ENCODE data around the gene RAB44.

RAB44 gene

DNA sequence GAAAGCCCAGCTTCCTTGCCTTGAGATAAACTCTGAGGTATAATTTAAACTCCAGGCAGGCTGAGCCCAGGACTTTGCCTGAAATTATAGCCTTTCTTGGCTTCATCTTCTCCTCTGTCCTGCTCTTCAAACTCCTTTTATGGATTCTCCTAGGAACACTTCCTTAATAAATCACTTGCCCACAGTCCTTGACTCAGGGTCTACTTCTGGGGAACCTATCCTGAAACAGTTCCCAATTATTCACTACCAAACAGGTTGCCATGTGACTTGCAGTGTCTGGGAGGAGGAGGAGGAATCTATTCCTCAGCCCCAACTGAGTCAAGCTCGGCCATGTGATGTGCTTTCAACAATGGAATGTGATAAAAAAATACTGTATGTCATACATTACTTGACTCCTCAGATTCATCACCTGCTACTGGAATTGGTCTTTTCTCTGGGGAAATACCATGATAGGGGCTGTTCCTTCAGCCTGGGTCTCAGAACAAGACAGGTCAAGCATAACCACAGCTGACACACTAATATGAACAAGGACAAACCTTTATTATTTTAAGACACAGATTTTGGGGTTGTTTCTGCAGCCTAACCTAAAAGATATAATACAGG is 39.6 kb upstream of the RAB44 start:
- no peaks in the 10 kb centered on the region for H3K27me3 ChIP-seq (ENCODE audit: control insufficient read depth in 2 of 2, insufficient read depth in 2 of 2, low read length in 2 of 2)

DNA sequence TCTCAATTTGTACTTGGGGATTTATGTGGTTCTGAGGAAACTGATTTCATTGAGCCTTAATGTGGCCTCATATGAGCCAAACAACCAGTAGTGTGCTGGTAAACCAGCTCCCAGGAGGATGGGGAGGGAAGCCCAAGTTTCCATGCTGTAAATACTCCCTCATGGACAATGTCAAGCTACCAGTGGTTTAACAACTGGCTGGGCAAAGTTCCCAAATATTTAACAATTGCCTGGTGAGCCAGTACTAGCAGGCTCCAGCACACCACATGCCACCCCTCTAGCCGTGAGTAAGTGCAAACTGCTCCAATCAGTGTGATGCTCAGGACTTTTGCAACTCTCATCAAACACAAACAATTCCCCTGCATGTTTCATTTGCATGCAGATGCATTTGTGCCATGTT is 38.4 kb upstream of the RAB44 start:
- Histone ChIP-seq H3K4me3 (ENCODE audit: low read length in 2 of 2) (no peak overlapping the region), H3K36me3 (ENCODE audit: control insufficient read depth in 2 of 2, insufficient read depth in 2 of 2, low read length in 2 of 2) (no peaks in the 10 kb centered on the region), H3K4me1 (ENCODE audit: control insufficient read depth in 2 of 2, insufficient read depth in 2 of 2, low read length in 2 of 2) (peaks cover 7 to 19% of the 10 kb centered on the region in 2 donors), H3K9ac (ENCODE audit: low read depth in 1 of 2, low read length in 2 of 2) (no peak overlapping the region), H3K9me3 (ENCODE audit: control insufficient read depth in 2 of 2, low read length in 2 of 2) (no peaks in the 10 kb centered on the region), H3K27ac (ENCODE audit: low read depth in 2 of 2, low read length in 2 of 2) (no peak overlapping the region), H3K27me3 (ENCODE audit: control insufficient read depth in 2 of 2, insufficient read depth in 2 of 2, low read length in 2 of 2) (no peaks in the 10 kb centered on the region)

More for the DNA sequence above, 39.6 kb upstream of the RAB44 start:
- no peaks in the 10 kb centered on the region for H3K9me3 ChIP-seq (ENCODE audit: control insufficient read depth in 2 of 2, low read length in 2 of 2)
- no peak overlapping the region for H3K27ac ChIP-seq (ENCODE audit: low read depth in 2 of 2, low read length in 2 of 2)
- no peak overlapping the region for H3K4me3 ChIP-seq (ENCODE audit: low read length in 2 of 2)
- no peak overlapping the region for H3K9ac ChIP-seq (ENCODE audit: low read depth in 1 of 2, low read length in 2 of 2)
- H3K36me3 ChIP-seq (ENCODE audit: control insufficient read depth in 2 of 2, insufficient read depth in 2 of 2, low read length in 2 of 2): no peaks in the 10 kb centered on the region
- peaks cover 7 to 16% of the 10 kb centered on the region in 2 donors for H3K4me1 ChIP-seq (ENCODE audit: control insufficient read depth in 2 of 2, insufficient read depth in 2 of 2, low read length in 2 of 2)

DNA sequence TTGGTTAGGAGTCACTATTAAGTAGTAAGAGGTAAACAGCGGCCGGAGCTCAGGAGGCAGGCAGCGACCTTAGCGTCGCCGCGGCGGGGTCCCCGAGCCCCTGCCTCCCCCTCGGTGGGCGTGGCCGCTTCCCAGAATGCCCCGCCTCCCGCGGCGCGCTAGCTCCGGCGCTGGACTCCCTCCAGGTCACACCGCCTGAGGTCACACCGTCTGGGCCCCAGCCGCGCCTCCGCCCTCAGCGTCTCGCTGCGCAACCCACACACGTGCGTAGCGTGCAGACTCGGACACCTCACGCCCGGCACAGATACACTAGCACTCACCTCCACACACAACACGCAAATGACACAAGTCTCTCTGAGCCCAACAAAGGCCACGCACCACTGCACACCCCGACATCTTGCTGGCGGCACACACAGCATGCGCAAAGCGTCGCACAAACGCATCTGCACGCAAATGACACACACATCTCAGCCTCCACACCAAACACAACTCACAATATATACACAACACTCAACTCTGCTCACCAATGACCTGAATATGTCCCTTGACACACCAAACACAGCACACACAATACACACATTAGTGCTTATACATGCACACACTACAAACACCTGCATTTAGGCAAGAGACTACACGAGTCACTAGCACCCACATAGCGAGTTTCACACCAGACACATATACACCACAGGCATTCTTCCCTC is 36.7 kb upstream of the RAB44 start:
- Histone ChIP-seq H3K27ac (ENCODE audit: low read depth in 2 of 2, low read length in 2 of 2) (no peak overlapping the region), H3K4me3 (ENCODE audit: low read length in 2 of 2) (peak overlapping the region; percentile 22 to 37), H3K9ac (ENCODE audit: low read depth in 1 of 2, low read length in 2 of 2) (peak overlapping the region in 1 of 2 donors; percentile 18), H3K4me1 (ENCODE audit: control insufficient read depth in 2 of 2, insufficient read depth in 2 of 2, low read length in 2 of 2) (peaks cover 11 to 19% of the 10 kb centered on the region in 2 donors), H3K9me3 (ENCODE audit: control insufficient read depth in 2 of 2, low read length in 2 of 2) (no peaks in the 10 kb centered on the region), H3K36me3 (ENCODE audit: control insufficient read depth in 2 of 2, insufficient read depth in 2 of 2, low read length in 2 of 2) (no peaks in the 10 kb centered on the region), H3K27me3 (ENCODE audit: control insufficient read depth in 2 of 2, insufficient read depth in 2 of 2, low read length in 2 of 2) (no peaks in the 10 kb centered on the region)

DNA sequence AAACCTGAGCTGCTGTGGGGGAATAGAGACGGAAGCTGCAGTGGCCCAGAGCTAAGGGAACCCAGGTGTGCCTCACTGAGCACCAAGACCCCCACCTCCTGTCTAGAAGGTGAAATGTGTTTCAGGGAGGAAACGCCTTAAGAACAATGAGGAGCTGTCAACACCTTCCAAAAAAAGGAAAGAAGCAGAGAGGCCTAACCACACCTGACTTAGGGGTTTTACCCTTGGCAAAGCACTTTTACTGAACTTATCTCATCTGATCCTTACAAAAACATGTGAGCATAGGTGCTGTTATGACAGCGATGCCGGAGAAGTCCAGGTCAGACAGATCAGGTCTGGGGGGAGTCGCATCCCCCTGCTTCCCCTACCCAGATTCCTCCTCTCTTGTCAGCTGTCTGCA is 35.2 kb upstream of the RAB44 start:
- Histone ChIP-seq H3K4me3 (ENCODE audit: low read length in 2 of 2) (no peak overlapping the region), H3K4me1 (ENCODE audit: control insufficient read depth in 2 of 2, insufficient read depth in 2 of 2, low read length in 2 of 2) (peaks cover 14 to 19% of the 10 kb centered on the region in 2 donors), H3K27ac (ENCODE audit: low read depth in 2 of 2, low read length in 2 of 2) (no peak overlapping the region), H3K27me3 (ENCODE audit: control insufficient read depth in 2 of 2, insufficient read depth in 2 of 2, low read length in 2 of 2) (no peaks in the 10 kb centered on the region), H3K9ac (ENCODE audit: low read depth in 1 of 2, low read length in 2 of 2) (no peak overlapping the region), H3K36me3 (ENCODE audit: control insufficient read depth in 2 of 2, insufficient read depth in 2 of 2, low read length in 2 of 2) (no peaks in the 10 kb centered on the region), H3K9me3 (ENCODE audit: control insufficient read depth in 2 of 2, low read length in 2 of 2) (no peaks in the 10 kb centered on the region)

DNA sequence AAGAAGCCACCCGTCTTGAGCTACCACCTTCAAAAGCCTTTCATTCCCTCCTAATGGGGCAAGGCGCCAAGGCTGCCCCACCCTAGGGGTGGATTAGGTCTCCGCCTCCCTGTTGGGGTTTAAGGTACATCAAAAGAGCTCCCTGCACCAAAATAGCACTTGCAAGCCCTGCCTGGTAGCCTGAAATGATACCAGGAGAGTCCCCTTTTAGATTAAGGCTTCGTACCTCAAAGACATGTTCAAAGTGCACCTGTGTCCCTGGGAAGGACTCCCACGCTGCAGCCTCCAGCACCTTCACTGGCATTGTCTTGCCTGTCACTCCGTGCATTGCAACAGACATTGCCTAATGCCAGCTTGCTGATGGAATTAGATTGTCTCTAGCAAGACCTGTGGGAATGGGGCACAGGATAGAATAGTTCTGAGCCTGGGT is 34.8 kb upstream of the RAB44 start:
- H3K27ac ChIP-seq (ENCODE audit: low read depth in 2 of 2, low read length in 2 of 2): no peak overlapping the region
- H3K9ac ChIP-seq (ENCODE audit: low read depth in 1 of 2, low read length in 2 of 2): no peak overlapping the region

DNA sequence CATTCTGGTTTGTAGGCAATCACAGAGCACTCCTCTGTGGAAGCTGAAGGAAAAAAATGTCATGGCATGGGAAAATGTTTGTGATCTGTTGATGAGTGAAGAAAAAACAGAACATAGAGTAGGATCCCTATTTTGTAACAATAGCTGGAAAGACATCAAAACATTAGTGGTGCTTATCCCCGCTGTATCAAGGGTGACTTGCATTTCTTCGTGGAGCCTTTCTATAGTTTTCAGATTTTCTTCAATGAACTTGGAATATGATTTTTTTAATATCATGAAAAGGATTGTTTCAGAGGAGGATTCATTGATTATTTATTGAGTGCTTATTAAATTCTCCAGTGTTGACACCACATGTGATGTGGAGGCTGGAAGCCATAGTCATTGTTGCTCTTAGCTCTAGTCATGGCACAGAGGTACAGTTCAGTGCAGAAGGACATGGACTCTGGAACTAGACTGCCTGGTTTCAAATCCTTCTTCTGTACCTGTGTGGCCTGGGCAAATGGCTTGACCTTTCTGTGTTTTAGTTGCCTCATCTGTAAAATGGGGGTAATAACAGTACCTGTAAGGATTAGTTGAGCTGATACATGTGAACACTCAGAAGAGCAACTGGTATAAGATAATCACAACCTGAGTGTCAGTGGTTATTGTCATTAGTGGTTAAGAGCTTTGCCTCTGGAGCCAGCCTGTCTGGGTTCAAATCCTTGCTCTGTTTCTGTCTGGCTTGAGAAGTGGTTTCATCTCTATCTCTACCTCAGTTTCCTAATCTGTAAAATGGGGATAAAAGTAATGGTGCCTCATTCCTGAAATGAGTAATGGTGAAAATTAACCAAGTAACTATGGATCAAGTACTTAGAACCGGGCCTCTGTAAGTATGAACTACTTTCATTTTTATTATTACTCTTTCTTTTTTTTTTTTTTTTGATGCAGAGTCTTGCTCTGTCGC is 33.9 kb upstream of the RAB44 start:
- peaks cover 11 to 19% of the 10 kb centered on the region in 2 donors for H3K4me1 ChIP-seq (ENCODE audit: control insufficient read depth in 2 of 2, insufficient read depth in 2 of 2, low read length in 2 of 2)
- no peaks in the 10 kb centered on the region for H3K36me3 ChIP-seq (ENCODE audit: control insufficient read depth in 2 of 2, insufficient read depth in 2 of 2, low read length in 2 of 2)
- no peaks in the 10 kb centered on the region for H3K27me3 ChIP-seq (ENCODE audit: control insufficient read depth in 2 of 2, insufficient read depth in 2 of 2, low read length in 2 of 2)
- no peaks in the 10 kb centered on the region for H3K9me3 ChIP-seq (ENCODE audit: control insufficient read depth in 2 of 2, low read length in 2 of 2)
- H3K4me3 ChIP-seq (ENCODE audit: low read length in 2 of 2): no peak overlapping the region
- no peak overlapping the region for H3K27ac ChIP-seq (ENCODE audit: low read depth in 2 of 2, low read length in 2 of 2)
- H3K9ac ChIP-seq (ENCODE audit: low read depth in 1 of 2, low read length in 2 of 2): no peak overlapping the region

More for the DNA sequence above, 34.8 kb upstream of the RAB44 start:
- H3K36me3 ChIP-seq (ENCODE audit: control insufficient read depth in 2 of 2, insufficient read depth in 2 of 2, low read length in 2 of 2): no peaks in the 10 kb centered on the region
- H3K4me3 ChIP-seq (ENCODE audit: low read length in 2 of 2): no peak overlapping the region
- no peaks in the 10 kb centered on the region for H3K9me3 ChIP-seq (ENCODE audit: control insufficient read depth in 2 of 2, low read length in 2 of 2)
- peaks cover 11 to 19% of the 10 kb centered on the region in 2 donors for H3K4me1 ChIP-seq (ENCODE audit: control insufficient read depth in 2 of 2, insufficient read depth in 2 of 2, low read length in 2 of 2)
- no peaks in the 10 kb centered on the region for H3K27me3 ChIP-seq (ENCODE audit: control insufficient read depth in 2 of 2, insufficient read depth in 2 of 2, low read length in 2 of 2)

DNA sequence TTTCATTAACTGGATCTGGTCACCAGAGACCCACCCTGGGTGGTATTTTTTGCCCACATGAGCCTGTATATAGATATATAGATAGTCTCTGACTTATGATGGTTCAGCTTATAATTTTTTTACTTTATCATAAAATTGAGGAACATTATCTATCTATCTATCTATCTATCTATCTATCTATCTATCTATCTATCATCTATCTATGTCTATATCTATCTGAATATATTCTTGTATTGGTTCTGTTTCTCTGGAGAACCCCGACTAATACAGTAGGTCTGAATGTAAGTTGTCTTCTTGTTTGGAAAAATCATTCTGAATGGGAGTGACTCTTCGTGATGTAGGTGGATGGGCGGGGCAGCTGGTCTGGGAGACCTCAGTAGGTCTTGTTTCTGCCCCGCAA is 32.4 kb upstream of the RAB44 start:
- H3K4me1 ChIP-seq (ENCODE audit: control insufficient read depth in 2 of 2, insufficient read depth in 2 of 2, low read length in 2 of 2): peaks cover 11 to 19% of the 10 kb centered on the region in 2 donors
- no peaks in the 10 kb centered on the region for H3K36me3 ChIP-seq (ENCODE audit: control insufficient read depth in 2 of 2, insufficient read depth in 2 of 2, low read length in 2 of 2)
- no peak overlapping the region for H3K27ac ChIP-seq (ENCODE audit: low read depth in 2 of 2, low read length in 2 of 2)

DNA sequence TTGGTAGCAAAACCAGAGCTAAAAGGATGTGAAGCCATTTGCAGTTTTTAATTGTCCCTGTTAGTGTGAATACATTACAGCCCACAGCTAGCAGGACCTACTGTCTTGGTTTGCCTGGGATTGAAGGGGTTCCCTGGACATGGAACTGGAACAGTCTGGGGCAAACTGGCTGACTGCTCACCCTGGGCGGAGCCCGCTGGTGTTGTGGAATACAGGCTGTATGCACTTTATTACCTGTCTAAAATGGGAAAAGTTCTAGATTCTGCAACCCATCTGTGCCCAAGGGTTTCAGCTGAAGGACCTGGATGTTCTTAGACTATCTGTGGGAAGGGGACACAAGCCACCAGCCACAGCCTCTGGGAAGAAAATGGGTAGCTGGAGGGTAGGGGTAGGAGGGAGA is 31.3 kb upstream of the RAB44 start:
- no peak overlapping the region for H3K4me3 ChIP-seq (ENCODE audit: low read length in 2 of 2)
- no peak overlapping the region for H3K9ac ChIP-seq (ENCODE audit: low read depth in 1 of 2, low read length in 2 of 2)
- H3K27ac ChIP-seq (ENCODE audit: low read depth in 2 of 2, low read length in 2 of 2): no peak overlapping the region
- H3K4me1 ChIP-seq (ENCODE audit: control insufficient read depth in 2 of 2, insufficient read depth in 2 of 2, low read length in 2 of 2): peaks cover 8 to 12% of the 10 kb centered on the region in 2 donors
- no peaks in the 10 kb centered on the region for H3K9me3 ChIP-seq (ENCODE audit: control insufficient read depth in 2 of 2, low read length in 2 of 2)
- no peaks in the 10 kb centered on the region for H3K27me3 ChIP-seq (ENCODE audit: control insufficient read depth in 2 of 2, insufficient read depth in 2 of 2, low read length in 2 of 2)
- no peaks in the 10 kb centered on the region for H3K36me3 ChIP-seq (ENCODE audit: control insufficient read depth in 2 of 2, insufficient read depth in 2 of 2, low read length in 2 of 2)

More for the DNA sequence above, 32.4 kb upstream of the RAB44 start:
- Histone ChIP-seq H3K27me3 (ENCODE audit: control insufficient read depth in 2 of 2, insufficient read depth in 2 of 2, low read length in 2 of 2) (no peaks in the 10 kb centered on the region), H3K9ac (ENCODE audit: low read depth in 1 of 2, low read length in 2 of 2) (no peak overlapping the region), H3K9me3 (ENCODE audit: control insufficient read depth in 2 of 2, low read length in 2 of 2) (no peaks in the 10 kb centered on the region), H3K4me3 (ENCODE audit: low read length in 2 of 2) (no peak overlapping the region)

DNA sequence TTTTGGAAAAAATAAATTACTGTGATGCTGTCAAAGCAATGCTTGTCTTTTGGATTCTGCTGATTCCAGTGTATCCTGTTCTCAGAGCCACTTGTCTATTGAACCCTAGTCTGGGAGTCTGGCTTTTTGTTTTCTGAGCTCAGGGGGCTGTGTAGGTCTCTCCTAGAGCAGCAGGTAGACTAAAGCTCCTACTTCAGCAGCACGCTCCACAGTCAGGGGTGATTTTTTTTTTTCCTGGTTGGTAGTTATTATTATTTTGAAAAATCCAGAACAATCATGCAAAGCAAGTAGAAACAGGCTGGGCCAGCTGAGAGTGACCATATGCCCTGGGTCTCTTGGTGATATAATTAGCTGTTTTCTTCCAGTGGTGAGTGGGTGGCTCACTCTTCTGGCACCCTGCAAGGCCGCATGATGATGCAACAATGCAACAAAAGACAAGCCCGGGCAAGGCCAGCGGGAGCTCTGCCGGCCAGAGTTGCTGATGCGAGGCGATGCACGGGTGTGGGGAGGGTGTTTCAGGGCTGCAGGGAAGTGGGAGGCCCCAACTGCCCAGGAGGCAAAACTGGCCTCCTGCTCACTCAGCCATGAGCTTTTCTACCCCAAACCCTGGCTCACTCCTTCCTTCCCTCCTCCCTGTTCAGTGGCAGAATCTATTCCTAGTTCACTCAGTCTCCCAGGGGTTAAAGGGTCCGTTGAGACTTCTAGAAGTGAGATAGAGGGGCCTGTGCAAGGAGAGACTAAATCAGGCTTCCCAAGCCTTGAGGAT is 30.6 kb upstream of the RAB44 start:
- Histone ChIP-seq H3K9ac (ENCODE audit: low read depth in 1 of 2, low read length in 2 of 2) (no peak overlapping the region), H3K27me3 (ENCODE audit: control insufficient read depth in 2 of 2, insufficient read depth in 2 of 2, low read length in 2 of 2) (no peaks in the 10 kb centered on the region), H3K27ac (ENCODE audit: low read depth in 2 of 2, low read length in 2 of 2) (no peak overlapping the region), H3K4me1 (ENCODE audit: control insufficient read depth in 2 of 2, insufficient read depth in 2 of 2, low read length in 2 of 2) (peaks cover 8 to 12% of the 10 kb centered on the region in 2 donors), H3K4me3 (ENCODE audit: low read length in 2 of 2) (no peak overlapping the region), H3K9me3 (ENCODE audit: control insufficient read depth in 2 of 2, low read length in 2 of 2) (no peaks in the 10 kb centered on the region), H3K36me3 (ENCODE audit: control insufficient read depth in 2 of 2, insufficient read depth in 2 of 2, low read length in 2 of 2) (no peaks in the 10 kb centered on the region)

Measured in mucosa of rectum (tissue), 2 donors.